ENCODE data around the gene NTHL1.
"Not testable (repeated sequence)": the region's sequence is repeated elsewhere in the genome, so short reads cannot be mapped to it uniquely, and the experiment has no call there.

NTHL1 gene

GRCh38 chr16:2015117-2015946 lies 32.3 kb downstream of the NTHL1 start:
- no peaks in the 10 kb centered on the region for H3K9me2 ChIP-seq (replicated peaks; ENCODE audit: control insufficient read depth, low read length)
- H3K4me3 ChIP-seq (ENCODE audit: low read length) = no peak overlapping the region
- TF ChIP-seq CTCF (IDR thresholded peaks at IDR 0.05; ENCODE audit: low read depth, low read length, poor library complexity, severe bottlenecking) = no peak
- no peak for TF ChIP-seq EZH2phosphoT487 (IDR thresholded peaks at IDR 0.05; ENCODE audit: borderline replicate concordance, low read length)
- H3K9me3 ChIP-seq (ENCODE audit: control insufficient read depth, insufficient read depth, low read length) = no peaks in the 10 kb centered on the region
- no peaks in the 10 kb centered on the region for H3F3A ChIP-seq (ENCODE audit: control insufficient read depth, insufficient read depth)
- peaks cover 6% of the 10 kb centered on the region for H3K4me1 ChIP-seq (ENCODE audit: control insufficient read depth, low read length)
- no peaks in the 10 kb centered on the region for H4K20me1 ChIP-seq (ENCODE audit: control insufficient read depth, insufficient read depth, low read depth, low read length)
- H3K79me2 ChIP-seq (ENCODE audit: control insufficient read depth, low read length) = peaks cover 5% of the 10 kb centered on the region
- H3K4me2 ChIP-seq (ENCODE audit: low read length) = no peak overlapping the region
- peaks cover 20% of the 10 kb centered on the region for H3K27me3 ChIP-seq (ENCODE audit: control insufficient read depth, low read length)
- no peak overlapping the region for H3K27ac ChIP-seq (ENCODE audit: low read depth, low read length)
- no peaks in the 10 kb centered on the region for H3K36me3 ChIP-seq (ENCODE audit: control insufficient read depth, low read length)

- H3K4me3 ChIP-seq (ENCODE audit: low read length) = no peak overlapping the region
- peaks cover 2% of the 10 kb centered on the region for H4K20me1 ChIP-seq (ENCODE audit: control insufficient read depth, insufficient read depth, low read depth, low read length)
- H3K36me3 ChIP-seq (ENCODE audit: control insufficient read depth, low read length) = peaks cover 12% of the 10 kb centered on the region
- no peaks in the 10 kb centered on the region for H3F3A ChIP-seq (ENCODE audit: control insufficient read depth, insufficient read depth)
- no peak overlapping the region for H3K27ac ChIP-seq (ENCODE audit: low read depth, low read length)
- no peak for TF ChIP-seq CTCF (IDR thresholded peaks at IDR 0.05; ENCODE audit: low read depth, low read length, poor library complexity, severe bottlenecking)
- TF ChIP-seq EZH2phosphoT487 (IDR thresholded peaks at IDR 0.05; ENCODE audit: borderline replicate concordance, low read length) = no peak
- peaks cover 4% of the 10 kb centered on the region for H3K27me3 ChIP-seq (ENCODE audit: control insufficient read depth, low read length)
- no peak overlapping the region for H3K4me2 ChIP-seq (ENCODE audit: low read length)
- H3K4me1 ChIP-seq (ENCODE audit: control insufficient read depth, low read length) = peaks cover 8% of the 10 kb centered on the region
- no peaks in the 10 kb centered on the region for H3K9me2 ChIP-seq (replicated peaks; ENCODE audit: control insufficient read depth, low read length)
- no peaks in the 10 kb centered on the region for H3K9me3 ChIP-seq (ENCODE audit: control insufficient read depth, insufficient read depth, low read length)
- H3K79me2 ChIP-seq (ENCODE audit: control insufficient read depth, low read length) = peaks cover 21% of the 10 kb centered on the region
Observed at GRCh38 chr16:2013527-2013926, 34.1 kb downstream of the NTHL1 start.

- H3K4me3 ChIP-seq (ENCODE audit: low read length); H3K9me2 ChIP-seq (replicated peaks; ENCODE audit: control insufficient read depth, low read length); H3F3A ChIP-seq (ENCODE audit: control insufficient read depth, insufficient read depth); H3K9me3 ChIP-seq (ENCODE audit: control insufficient read depth, insufficient read depth, low read length); H3K27ac ChIP-seq (ENCODE audit: low read depth, low read length); H3K4me2 ChIP-seq (ENCODE audit: low read length); H3K27me3 ChIP-seq (ENCODE audit: control insufficient read depth, low read length): not testable (repeated sequence)
- Histone ChIP-seq H3K4me1 (ENCODE audit: control insufficient read depth, low read length) (peaks cover 26% of the 10 kb centered on the region), H3K79me2 (ENCODE audit: control insufficient read depth, low read length) (peaks cover 39% of the 10 kb centered on the region), H4K20me1 (ENCODE audit: control insufficient read depth, insufficient read depth, low read depth, low read length) (peaks cover 20% of the 10 kb centered on the region), H3K36me3 (ENCODE audit: control insufficient read depth, low read length) (peaks cover 30% of the 10 kb centered on the region)
Observed at GRCh38 chr16:2011726-2012125, 35.9 kb downstream of the NTHL1 start.

- Histone ChIP-seq H3K4me1 (ENCODE audit: control insufficient read depth, low read length) (peaks cover 41% of the 10 kb centered on the region), H3K36me3 (ENCODE audit: control insufficient read depth, low read length) (peaks cover 46% of the 10 kb centered on the region), H3K9me2 (replicated peaks; ENCODE audit: control insufficient read depth, low read length) (no peaks in the 10 kb centered on the region), H3K4me3 (ENCODE audit: low read length) (peak within 1 kb of the TSS; percentile 88), H3K27me3 (ENCODE audit: control insufficient read depth, low read length) (no peaks in the 10 kb centered on the region), H4K20me1 (ENCODE audit: control insufficient read depth, insufficient read depth, low read depth, low read length) (peaks cover 28% of the 10 kb centered on the region), H3K4me2 (ENCODE audit: low read length) (peak within 1 kb of the TSS; percentile 93), H3K9me3 (ENCODE audit: control insufficient read depth, insufficient read depth, low read length) (no peaks in the 10 kb centered on the region), H3F3A (ENCODE audit: control insufficient read depth, insufficient read depth) (no peaks in the 10 kb centered on the region), H3K27ac (ENCODE audit: low read depth, low read length) (peak within 1 kb of the TSS; percentile 61), H3K79me2 (ENCODE audit: control insufficient read depth, low read length) (peaks cover 57% of the 10 kb centered on the region)
- TF ChIP-seq EZH2phosphoT487 (IDR thresholded peaks at IDR 0.05; ENCODE audit: borderline replicate concordance, low read length) (no peak), CTCF (IDR thresholded peaks at IDR 0.05; ENCODE audit: low read depth, low read length, poor library complexity, severe bottlenecking) (no peak)
Observed at GRCh38 chr16:2009791-2010510, 37.7 kb downstream of the NTHL1 start, which contains the start of gene ZNF598. Gene ZNF598 (minus strand): TSS chr16:2009821.

All from DOHH2 (cell line).